GM23338 (cell line): ENCODE results near the gene IQCC. TPM values are rescaled to one million over a fixed set of nuclear protein-coding genes. Genes with fewer than 3 reads are reported as not detected.

ENCODE experiments used
- ATAC-seq: fragments of 200-7000 bp; cut with Tn5 transposase; 3 replicates; pipeline ENCODE4 v1.9.1; 2020
- DNase-seq: peaks from one replicate; pipeline ENCODE4 v3.0.0-alpha.2; 2015; ENCODE audit warnings: low spot score
- H2AFZ ChIP-seq: fragments of 200-600 bp; sonication (generic); 2 replicates; pipeline ENCODE4 v1.8.0; 2016; ENCODE audit warnings: antibody characterized with exemption, mild to moderate bottlenecking, moderate library complexity
- H3F3A ChIP-seq: fragments of 200-600 bp; sonication (generic); replicated peaks from 2 replicates; pipeline ENCODE4 v1.8.0; 2017; ENCODE audit warnings: antibody characterized with exemption, mixed run types, low read depth
- H3K27ac ChIP-seq: fragments of 200-600 bp; sonication (generic); 2 replicates; pipeline ENCODE4 v1.6.1; 2016; ENCODE audit warnings: low read depth
- H3K27me3 ChIP-seq: fragments of 200-600 bp; sonication (generic); 2 replicates; pipeline ENCODE4 v1.8.0; 2016; ENCODE audit warnings: mild to moderate bottlenecking, mixed run types, moderate library complexity; ENCODE audit not compliant: insufficient read depth
- H3K36me3 ChIP-seq: fragments of 200-600 bp; sonication (generic); 2 replicates; pipeline ENCODE4 v1.8.0; 2016; ENCODE audit warnings: mild to moderate bottlenecking; ENCODE audit not compliant: insufficient read depth
- H3K4me1 ChIP-seq: fragments of 200-600 bp; sonication (generic); 2 replicates; pipeline ENCODE4 v1.8.0; 2016; ENCODE audit warnings: mild to moderate bottlenecking, moderate library complexity; ENCODE audit not compliant: insufficient read depth
- H3K4me2 ChIP-seq: fragments of 200-600 bp; sonication (generic); 2 replicates; pipeline ENCODE4 v1.7.1; 2017; ENCODE audit warnings: mixed run types
- H3K4me3 ChIP-seq: fragments of 200-600 bp; sonication (generic); 2 replicates; pipeline ENCODE4 v1.6.1; 2016; ENCODE audit warnings: mixed run types
- H3K79me2 ChIP-seq: fragments of 200-600 bp; sonication (generic); replicated peaks from 2 replicates; pipeline ENCODE4 v1.8.0; 2017; ENCODE audit warnings: mild to moderate bottlenecking; ENCODE audit not compliant: insufficient read depth
- H3K9me2 ChIP-seq: fragments of 200-600 bp; sonication (generic); 2 replicates; pipeline ENCODE4 v1.8.0; 2017; ENCODE audit not compliant: insufficient read depth
- H4K20me1 ChIP-seq: fragments of 200-600 bp; sonication (generic); replicated peaks from 2 replicates; pipeline ENCODE4 v1.8.0; 2017; ENCODE audit warnings: mild to moderate bottlenecking; ENCODE audit not compliant: insufficient read depth
- H3K27ac Mint-ChIP-seq: 2 replicates; pipeline ENCODE4 v1.8.0; 2020; ENCODE audit warnings: inconsistent platforms, mild to moderate bottlenecking, moderate library complexity, mixed read lengths
- H3K27me3 Mint-ChIP-seq: 3 replicates; pipeline ENCODE4 v1.8.0; 2022; ENCODE audit warnings: low read depth, mild to moderate bottlenecking, moderate library complexity, mixed read lengths, inconsistent platforms; ENCODE audit not compliant: insufficient read depth, poor library complexity
- H3K36me3 Mint-ChIP-seq: 3 replicates; pipeline ENCODE4 v1.8.0; 2021; ENCODE audit warnings: low read depth, mild to moderate bottlenecking, inconsistent platforms, moderate library complexity, mixed read lengths
- H3K4me1 Mint-ChIP-seq: 3 replicates; pipeline ENCODE4 v1.8.0; 2020; ENCODE audit warnings: mild to moderate bottlenecking, inconsistent platforms, mixed read lengths
- H3K4me3 Mint-ChIP-seq: 3 replicates; pipeline ENCODE4 v1.8.0; 2021; ENCODE audit warnings: moderate library complexity, mild to moderate bottlenecking, inconsistent platforms, mixed read lengths
- H3K9me3 Mint-ChIP-seq: 3 replicates; pipeline ENCODE4 v1.8.0; 2020; ENCODE audit warnings: moderate library complexity, mild to moderate bottlenecking, inconsistent platforms, mixed read lengths
- CREB1 ChIP-seq: fragments of 250-450 bp; sonication (Bioruptor Pico); IDR thresholded peaks from 2 replicates; pipeline ENCODE4 v1.5.0; 2020; ENCODE audit warnings: low read depth, mild to moderate bottlenecking, moderate library complexity
- EZH2 ChIP-seq: fragments of 200-600 bp; sonication (generic); IDR thresholded peaks from one replicate; pipeline ENCODE4 v1.8.0; 2017; ENCODE audit warnings: antibody characterized with exemption, mild to moderate bottlenecking, low read depth; ENCODE audit not compliant: unreplicated experiment
- EZH2phosphoT487 ChIP-seq: fragments of 200-600 bp; sonication (generic); IDR thresholded peaks from one replicate; pipeline ENCODE4 v1.8.1; 2018; ENCODE audit warnings: antibody characterized with exemption; ENCODE audit not compliant: unreplicated experiment
- JUNB ChIP-seq: IDR thresholded peaks from one replicate; pipeline ENCODE4 v1.6.1; 2016; ENCODE audit warnings: antibody characterized with exemption; ENCODE audit not compliant: unreplicated experiment
- NANOG ChIP-seq: IDR thresholded peaks from 2 replicates; pipeline ENCODE4 v1.6.1; 2016; ENCODE audit warnings: antibody characterized with exemption, borderline replicate concordance
- POLR2AphosphoS5 ChIP-seq: IDR thresholded peaks from 2 replicates; pipeline ENCODE4 v1.6.1; 2016; ENCODE audit warnings: antibody characterized with exemption, low read depth
- REST ChIP-seq: IDR thresholded peaks from one replicate; pipeline ENCODE4 v1.6.1; 2018; ENCODE audit warnings: antibody characterized with exemption; ENCODE audit not compliant: unreplicated experiment
- STAT1 ChIP-seq: IDR thresholded peaks from one replicate; pipeline ENCODE4 v1.6.1; 2016; ENCODE audit warnings: antibody characterized with exemption; ENCODE audit not compliant: unreplicated experiment
- ZNF114 ChIP-seq: fragments of 250-450 bp; sonication (Bioruptor Pico); IDR thresholded peaks from 2 replicates; pipeline ENCODE4 v1.5.0; 2020; ENCODE audit warnings: mild to moderate bottlenecking, moderate library complexity
- ZNF331 ChIP-seq: fragments of 250-450 bp; sonication (Bioruptor Pico); IDR thresholded peaks from 2 replicates; pipeline ENCODE4 v1.5.0; 2020; ENCODE audit warnings: low read depth, mild to moderate bottlenecking, moderate library complexity
- ZNF462 ChIP-seq: fragments of 250-450 bp; sonication (Bioruptor Pico); IDR thresholded peaks from 2 replicates; pipeline ENCODE4 v1.5.0; 2020; ENCODE audit warnings: mild to moderate bottlenecking, moderate library complexity
- polyA plus RNA-seq: library from polyadenylated mRNA; unstranded; fragments of >200 nt; fragmentation: Nextera tagmentation; extraction: Ambion mirVana; gene quantifications from 2 replicates; pipeline ENCODE4 v1.2.1, GENCODE V29; 2016
- total RNA-seq: library from RNA; depleted of rRNA; stranded (reverse); fragments of >200 nt; shearing (Covaris generic); gene quantifications from 2 replicates; pipeline ENCODE4 v1.2.3, GENCODE V29; 2014
- TF ChIP-seq, protein P1 (sequence below), 2 experiments: fragments of 200-600 bp in 1 of 2; sonication (generic) in 1 of 2; conservative IDR thresholded peaks; 2 replicates each; pipeline versions ENCODE4 v1.5.1 to v1.6.1; 2016 to 2017; ENCODE audit warnings: antibody characterized with exemption in 2 of 2, low read depth in 2 of 2, mild to moderate bottlenecking in 2 of 2, moderate library complexity in 1 of 2
- TF ChIP-seq, protein P2 (sequence below): IDR thresholded peaks from 2 replicates; pipeline ENCODE4 v1.6.1; 2016; ENCODE audit warnings: antibody characterized with exemption

IQCC gene
- total and polyA plus RNA-seq, 2 experiments from 2014 or later: 1.7 to 3.5 TPM

GRCh38 chr1:32172621-32173245 lies 32.7 kb upstream of the IQCC start:
- Mint-ChIP-seq H3K27me3 (no peaks in the 10 kb centered on the region), H3K9me3 (no peaks in the 10 kb centered on the region), H3K4me1 (peaks cover 4% of the 10 kb centered on the region), H3K36me3 (peaks cover 42% of the 10 kb centered on the region), H3K4me3 (no peak overlapping the region), H3K27ac (no peak overlapping the region)
- Histone ChIP-seq H2AFZ (no peak overlapping the region), H3K4me2 (no peak overlapping the region), H3K27me3 (no peaks in the 10 kb centered on the region), H3K79me2 (no peaks in the 10 kb centered on the region), H3K36me3 (peaks cover 13% of the 10 kb centered on the region), H3K4me1 (0 out of 2 replicates have a peak, but pooled peaks cover under 1% of the 10 kb centered on the region), H4K20me1 (0 out of 2 replicates have a peak, but pooled peaks cover 4% of the 10 kb centered on the region), H3K4me3 (no peak overlapping the region), H3F3A (0 out of 2 replicates have a peak, but pooled peaks cover 10% of the 10 kb centered on the region), H3K9me2 (no peaks in the 10 kb centered on the region), H3K27ac (no peak overlapping the region)
- DNase-seq (no peak), ATAC-seq (no peak)
- TF ChIP-seq REST (no peak), ZNF462 (CRISPR knock-in tag) (no peak), STAT1 (no peak), POLR2AphosphoS5 (no peak), NANOG (no peak), EZH2phosphoT487 (no peak), ZNF331 (CRISPR knock-in tag) (no peak), CREB1 (no peak), ZNF114 (no peak), EZH2 (no peak), JUNB (no peak)
- TF ChIP-seq, protein P1, sequence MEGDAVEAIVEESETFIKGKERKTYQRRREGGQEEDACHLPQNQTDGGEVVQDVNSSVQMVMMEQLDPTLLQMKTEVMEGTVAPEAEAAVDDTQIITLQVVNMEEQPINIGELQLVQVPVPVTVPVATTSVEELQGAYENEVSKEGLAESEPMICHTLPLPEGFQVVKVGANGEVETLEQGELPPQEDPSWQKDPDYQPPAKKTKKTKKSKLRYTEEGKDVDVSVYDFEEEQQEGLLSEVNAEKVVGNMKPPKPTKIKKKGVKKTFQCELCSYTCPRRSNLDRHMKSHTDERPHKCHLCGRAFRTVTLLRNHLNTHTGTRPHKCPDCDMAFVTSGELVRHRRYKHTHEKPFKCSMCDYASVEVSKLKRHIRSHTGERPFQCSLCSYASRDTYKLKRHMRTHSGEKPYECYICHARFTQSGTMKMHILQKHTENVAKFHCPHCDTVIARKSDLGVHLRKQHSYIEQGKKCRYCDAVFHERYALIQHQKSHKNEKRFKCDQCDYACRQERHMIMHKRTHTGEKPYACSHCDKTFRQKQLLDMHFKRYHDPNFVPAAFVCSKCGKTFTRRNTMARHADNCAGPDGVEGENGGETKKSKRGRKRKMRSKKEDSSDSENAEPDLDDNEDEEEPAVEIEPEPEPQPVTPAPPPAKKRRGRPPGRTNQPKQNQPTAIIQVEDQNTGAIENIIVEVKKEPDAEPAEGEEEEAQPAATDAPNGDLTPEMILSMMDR (conservative IDR thresholded peaks at IDR 0.05; ENCODE audit: low read depth in 2 of 2): no peak
- TF ChIP-seq, protein P2, sequence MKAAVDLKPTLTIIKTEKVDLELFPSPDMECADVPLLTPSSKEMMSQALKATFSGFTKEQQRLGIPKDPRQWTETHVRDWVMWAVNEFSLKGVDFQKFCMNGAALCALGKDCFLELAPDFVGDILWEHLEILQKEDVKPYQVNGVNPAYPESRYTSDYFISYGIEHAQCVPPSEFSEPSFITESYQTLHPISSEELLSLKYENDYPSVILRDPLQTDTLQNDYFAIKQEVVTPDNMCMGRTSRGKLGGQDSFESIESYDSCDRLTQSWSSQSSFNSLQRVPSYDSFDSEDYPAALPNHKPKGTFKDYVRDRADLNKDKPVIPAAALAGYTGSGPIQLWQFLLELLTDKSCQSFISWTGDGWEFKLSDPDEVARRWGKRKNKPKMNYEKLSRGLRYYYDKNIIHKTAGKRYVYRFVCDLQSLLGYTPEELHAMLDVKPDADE: no peak
